ENCODE results near the gene STC2.

The STC2 gene

DNA sequence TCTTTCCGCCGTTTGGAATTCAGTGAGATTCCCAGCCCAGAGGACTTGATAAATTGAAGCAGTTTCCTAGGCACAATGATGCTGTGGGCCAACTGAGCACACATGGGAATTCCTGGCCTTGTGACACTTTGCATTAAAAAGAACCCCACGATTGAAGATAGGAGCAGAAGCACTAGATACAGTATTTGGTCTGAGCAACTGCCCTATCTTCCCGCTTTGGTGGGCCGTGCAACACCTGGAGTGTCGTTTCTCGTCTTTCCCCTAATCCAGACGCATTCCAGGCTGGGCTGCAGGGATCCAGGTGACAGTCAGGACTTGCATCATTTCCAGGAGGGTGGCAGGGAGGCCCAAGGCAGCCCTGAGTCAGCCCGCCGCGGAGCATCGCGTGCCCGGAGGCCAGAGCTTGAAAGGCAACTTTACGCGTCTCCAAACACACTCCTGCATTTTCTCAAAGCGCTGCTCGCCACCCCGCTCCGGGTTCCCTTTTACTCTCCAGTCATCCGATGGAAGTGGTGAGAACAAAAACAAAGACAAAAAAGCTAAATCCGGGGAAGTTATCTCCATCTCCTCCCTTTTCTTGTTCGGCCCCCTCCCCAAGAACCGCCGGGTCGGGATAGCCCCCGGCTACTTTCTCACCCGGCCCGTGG, 753 bp upstream of the STC2 start:
- DNase-seq, result peak; percentile 73

DNA sequence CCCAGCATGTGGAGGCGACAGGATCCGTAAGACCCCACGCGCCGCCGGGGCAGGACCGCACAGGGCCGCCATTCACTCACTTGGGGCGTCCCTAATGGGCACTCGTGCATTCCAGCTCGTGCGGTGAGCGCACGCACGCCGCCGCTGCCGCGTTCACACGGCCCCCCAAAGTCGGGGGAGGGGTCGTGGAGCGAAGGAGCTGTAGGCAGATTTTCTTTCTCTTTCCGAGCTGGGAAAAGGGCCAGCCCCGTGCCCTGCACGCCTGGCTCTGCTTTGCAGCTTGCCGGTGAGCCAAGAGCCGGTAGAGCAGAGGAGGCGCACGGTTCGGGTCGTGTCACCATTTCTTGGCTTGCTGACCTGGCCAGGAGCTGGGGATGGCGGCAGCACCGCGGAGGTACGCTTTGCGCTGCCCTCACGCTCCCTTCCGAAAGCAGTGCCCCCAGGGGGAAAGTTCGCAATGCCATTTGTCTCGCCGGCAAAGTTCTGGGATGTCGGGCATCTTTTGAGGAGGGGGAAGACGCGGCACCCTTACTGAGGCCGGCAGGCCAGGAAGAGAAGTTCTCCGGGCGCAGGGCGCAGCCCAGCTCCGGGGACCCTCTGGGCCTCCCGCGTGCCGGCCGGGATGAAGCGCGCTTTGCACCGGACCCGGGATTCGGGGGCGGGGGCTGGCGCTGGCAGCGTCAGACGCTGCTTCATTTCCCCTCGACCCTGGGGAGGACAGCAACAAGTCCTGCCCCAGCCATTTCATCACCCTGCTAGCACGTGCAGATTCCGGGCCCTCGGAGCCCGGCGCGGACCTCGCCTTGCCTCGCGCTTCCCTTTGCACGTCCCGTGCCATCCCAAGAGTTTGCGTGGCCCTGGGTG, 898 bp downstream of the STC2 start:
- DNase-seq, result peak; percentile 56

DNA sequence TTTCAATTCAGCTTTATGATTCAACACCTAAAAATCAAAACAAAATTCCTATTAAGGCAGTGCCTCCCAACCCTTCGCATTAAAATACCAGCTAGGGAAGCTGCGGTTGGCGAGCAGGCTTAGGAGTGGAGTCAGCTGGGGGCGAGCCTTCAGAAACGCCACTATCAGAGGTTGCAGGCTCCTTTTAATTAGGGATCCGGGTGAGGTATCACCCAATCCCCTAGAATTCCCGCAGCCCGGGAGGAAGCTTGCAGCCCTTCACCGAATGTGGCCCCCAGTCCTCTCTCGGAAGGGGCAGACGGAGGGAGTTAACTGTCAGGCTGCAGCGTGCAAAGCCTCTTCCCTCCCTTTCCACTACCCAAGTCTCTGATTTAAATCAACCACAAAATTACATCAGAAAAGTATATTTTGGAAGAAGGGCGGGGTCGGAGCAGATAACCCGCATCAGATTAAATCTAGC, 1.7 kb downstream of the STC2 start:
- peak; percentile 94 for DNase-seq

DNA sequence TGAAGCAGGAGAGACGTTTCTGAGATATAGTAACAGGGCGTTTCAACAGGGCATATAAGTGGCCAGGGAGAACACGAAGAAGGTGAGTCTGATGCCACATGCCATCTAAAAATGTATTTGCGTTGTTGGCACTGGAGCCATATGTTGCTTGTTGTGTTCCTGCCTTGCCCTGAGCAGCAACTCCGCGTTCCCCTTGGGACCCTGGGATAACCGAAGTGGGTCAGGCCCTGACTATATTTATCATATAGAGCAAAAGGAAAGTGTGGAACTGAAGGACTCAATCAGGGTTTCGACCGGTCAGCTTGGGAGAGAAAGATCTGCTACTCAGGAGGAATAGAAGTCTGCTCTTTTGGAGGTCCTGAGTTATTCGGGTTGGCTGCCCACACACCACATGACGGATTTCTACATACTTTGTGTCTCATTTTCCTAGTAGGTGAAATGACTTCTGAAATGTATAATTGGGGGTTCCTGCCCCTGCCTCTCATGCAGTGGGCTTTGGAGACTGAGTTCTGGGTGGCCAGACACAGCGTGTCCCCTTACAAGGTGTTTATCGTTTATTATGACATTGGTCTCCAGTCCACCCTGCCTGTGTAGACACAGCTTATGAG, 3.0 kb downstream of the STC2 start:
- DNase-seq, result no peak

DNA sequence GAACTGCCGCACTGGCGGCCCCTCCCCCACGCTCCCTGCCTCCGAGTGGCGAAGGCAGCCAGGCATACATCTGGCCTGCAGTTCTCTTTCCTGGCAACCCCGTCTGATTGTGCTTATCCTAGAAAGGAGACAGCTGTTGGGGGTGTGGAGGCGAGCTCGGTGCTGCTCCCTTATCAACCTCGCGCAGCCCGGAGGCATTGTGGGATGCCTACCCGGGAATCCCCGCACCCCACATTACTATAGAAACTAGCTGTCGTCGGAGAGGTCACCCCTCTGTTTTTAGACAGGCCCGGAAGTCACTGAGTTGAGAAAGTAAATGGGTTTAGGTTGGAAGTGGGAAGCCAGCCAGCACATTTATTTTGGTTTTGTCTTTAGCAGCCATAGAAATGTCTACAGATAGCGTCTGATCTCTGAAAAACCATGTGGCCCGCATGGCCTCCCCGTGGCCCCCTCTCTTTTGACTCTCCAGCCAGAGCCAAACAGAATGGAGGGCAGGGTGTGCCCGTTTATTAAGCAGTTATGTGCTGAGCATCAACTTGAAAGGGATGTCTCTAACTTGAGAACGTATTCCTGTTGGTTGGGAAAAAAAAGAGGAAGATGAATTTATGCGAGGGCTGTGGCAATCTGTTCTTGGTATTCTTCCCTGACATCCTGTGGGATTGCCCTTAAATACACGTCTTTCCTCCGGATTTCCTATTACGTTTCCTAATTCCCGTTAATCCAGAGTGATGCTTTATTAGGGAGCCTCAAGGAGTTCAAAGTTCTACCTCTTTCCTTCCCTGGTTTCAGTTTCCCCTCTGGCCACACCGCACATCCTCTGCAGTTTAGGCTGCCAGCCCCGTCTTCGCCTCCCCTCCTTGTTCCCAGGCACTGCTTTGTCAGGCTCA, 3.9 kb downstream of the STC2 start:
- DNase-seq, result peak; percentile 86

DNA sequence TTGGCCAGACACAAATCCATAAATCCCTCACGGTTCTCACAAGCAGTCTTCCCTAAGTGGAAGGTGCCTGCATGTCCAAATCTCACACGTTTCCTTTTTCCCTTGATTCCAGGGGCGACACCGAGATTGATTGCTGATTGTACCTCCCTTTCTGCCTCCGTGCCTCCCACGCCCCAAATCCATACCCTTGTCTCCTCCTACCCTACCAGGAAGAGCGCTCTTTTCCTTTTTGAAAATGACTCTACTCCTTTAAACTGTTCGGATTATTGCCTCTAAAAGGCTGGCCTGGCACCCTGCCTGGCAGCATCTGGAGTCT, 4.5 kb downstream of the STC2 start:
- no peak for DNase-seq

DNA sequence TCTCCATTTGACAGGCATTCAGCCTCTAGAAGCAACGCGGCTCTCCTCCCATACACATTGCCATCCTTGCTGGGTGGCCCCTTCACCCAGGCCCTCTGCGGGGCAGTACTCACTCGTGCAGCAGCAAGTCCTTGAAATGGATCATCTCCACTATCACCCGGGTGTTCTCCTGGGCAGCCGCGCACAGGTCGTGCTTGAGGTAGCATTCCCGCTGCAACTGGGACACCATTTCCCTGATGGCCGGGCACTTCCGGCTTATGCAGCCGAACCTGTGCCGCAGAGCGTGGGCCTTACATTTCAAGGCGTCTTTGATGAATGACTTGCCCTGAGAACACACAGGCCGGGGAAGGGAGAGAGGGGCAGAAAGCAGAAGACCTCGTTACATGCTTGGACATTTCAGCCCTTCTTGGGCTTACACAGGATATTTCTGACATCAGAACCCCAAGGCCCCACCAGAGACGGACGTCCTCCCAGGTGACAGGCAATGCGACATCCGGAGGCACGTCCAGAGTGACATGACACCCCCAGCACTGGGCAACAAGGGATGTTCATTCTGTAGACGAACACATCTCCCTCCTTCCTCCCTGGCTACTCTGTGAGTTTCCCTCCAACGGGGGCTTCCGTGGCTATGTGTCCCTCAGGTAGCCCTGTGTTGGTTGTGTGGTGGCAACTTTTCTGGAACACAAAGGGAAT, 5.0 kb downstream of the STC2 start:
- no peak for DNase-seq

DNA sequence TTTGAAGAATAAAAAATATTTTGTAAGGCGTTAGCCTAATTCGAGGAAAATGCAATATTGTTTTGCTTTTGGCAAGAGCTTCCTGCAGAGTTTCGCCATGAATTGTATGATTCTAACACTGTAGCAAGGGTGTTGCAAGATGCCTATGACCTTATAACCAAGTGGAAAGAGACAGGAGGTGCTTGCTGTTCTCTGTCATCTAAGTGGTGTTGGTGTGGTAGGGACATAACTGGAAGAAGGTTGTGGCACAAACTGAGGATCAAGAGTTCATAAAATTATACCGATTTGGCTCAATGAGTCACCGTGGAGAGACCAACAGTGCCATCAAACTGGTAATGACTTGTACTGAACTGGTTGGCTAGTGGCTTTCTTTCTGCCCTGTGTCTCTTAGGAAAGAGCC, 6.3 kb downstream of the STC2 start:
- no peak for DNase-seq

DNA sequence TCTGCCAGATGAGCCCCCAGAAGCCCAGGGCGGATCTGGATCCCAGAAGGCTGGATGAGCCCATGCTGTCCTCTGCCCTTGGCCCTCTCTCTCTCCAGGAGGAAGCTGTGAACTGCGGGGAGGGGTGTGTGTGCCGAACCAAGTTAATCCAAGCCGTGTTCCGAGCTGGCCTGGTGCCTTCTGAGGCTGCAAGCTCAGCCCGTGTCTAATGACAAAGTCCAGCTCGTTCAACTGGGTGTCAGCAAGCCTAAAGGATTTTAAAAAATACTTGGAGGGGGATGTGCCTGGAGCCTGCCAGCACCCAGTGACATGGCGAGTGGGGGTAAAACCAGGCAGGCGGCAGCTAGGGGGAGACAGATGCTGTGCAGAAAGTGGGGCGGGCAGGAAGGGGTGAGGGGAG, 8.0 kb downstream of the STC2 start:
- peak; percentile 31 for DNase-seq

DNA sequence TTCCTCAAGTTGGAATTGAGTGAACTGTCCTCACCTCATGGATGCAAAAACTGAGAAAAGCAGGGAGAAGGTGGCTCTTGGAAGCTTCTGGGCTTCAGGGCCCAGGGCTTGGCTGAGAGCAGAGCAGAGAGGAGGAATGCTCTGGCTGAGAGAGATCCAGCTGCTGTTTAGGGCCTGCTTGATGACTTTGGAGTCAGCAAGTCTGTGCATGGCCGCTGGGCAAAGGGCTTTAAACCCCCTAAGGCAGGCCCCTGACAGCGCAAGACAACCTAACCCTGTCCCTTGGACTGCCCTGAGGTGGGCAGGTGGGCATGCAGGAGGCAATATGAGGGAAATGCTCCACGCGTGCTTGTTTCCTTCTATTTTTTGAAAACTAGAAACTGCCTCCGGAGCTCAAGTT, 8.6 kb downstream of the STC2 start:
- no peak for DNase-seq

DNA sequence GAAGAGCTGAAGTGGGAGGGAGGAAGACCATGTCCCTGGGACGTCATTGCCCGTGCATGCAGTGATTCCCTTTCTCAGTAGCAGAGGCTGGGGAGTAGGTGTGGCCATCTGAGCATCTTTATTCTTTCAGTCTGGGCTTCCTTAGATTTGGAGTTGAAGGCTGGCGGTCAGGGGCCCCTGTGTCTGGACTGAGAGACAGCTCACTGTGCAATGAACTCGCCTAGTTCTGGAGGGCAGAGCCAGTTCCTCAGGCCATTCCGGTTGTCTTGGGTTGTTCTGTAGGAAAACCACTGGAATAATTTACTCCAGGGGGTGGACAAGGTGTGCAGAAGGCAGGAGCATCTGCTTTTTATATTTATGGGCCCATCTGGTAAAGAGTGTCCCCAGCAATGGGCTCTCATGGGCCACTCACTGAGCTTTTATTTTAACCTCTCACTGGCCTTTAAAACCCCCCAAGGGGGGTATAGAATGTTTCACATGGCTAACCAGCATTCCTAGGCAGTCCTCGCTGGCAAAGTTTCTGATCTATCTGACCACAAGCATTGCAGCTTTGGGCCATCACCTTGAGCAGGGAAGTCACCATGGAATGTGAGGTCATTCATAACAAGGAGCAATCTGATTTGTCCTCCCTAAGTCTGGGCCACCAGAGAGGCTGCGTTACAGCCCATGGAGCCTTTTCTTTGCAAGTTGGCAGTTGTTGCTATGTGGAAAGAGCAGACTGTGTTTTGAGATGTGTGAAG, 9.2 kb downstream of the STC2 start:
- DNase-seq, result no peak

DNA sequence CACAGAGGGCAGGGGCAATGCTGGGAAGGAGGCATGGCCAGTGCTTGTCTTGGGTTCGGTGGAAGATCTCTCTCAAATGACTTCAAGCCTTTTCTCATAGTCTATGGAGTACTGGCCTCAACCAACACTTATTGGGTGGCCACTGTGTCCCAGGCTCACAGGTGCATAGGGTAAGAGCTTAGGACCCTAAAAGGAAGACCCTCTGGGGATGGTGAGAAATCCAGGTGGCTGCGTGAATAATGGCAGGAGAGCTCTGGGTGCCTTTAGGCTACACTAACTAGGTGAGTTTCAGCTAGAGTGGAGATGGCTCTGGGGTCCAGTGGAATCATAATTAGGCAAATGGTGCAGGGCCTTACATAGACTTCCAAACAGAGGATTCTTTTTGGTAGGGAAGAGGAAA, 9.9 kb downstream of the STC2 start:
- DNase-seq, result no peak

DNA sequence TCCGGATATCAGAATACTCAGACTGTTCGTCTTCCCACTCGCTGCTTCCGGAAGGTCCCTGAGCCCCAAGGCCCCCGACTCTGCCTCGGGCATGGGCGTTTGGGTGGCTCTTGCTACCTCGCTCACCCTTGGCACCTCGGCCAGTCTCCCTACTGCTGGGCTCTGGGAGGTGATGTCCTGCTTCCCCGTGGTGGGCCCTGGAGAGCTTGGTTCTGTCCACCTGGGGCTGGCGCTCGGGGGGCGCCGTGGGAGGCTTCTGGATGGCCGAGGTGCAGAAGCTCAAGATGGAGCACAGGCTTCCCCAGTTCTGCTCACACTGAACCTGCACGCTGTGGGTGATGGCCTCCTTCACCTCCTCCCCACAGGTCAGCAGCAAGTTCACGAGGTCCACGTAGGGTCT, 10.4 kb downstream of the STC2 start:
- no peak for DNase-seq

DNA sequence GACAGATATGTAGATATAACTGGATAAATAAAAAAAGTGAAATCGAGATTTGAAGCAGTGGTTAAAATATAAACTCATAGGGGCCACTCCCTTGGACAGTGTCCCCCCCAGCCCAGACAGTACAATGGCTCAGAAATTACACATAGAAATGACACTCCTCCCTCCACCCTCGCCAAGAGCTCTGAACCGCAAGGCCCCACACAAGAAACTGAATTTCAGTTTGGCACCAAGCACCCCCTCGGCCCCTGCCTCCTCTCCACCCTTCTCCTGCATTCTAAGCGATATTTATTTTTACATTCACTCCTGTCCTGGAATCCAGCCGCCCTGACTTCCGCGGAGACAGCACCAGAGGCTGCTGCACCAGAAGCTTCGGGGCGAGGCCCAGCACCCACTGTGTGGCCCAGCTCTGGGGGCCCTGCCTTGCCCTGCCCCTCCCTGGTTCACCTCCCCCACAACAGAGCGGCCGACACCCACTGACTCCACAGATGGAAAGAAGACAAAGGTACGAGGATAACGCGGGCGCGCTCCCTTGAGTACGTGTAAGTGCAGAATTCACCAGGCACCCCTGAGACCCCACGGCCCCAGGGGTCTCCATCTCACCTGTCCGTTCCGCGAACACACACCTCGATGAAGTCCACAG, 11.0 kb downstream of the STC2 start:
- DNase-seq, result no peak

DNA sequence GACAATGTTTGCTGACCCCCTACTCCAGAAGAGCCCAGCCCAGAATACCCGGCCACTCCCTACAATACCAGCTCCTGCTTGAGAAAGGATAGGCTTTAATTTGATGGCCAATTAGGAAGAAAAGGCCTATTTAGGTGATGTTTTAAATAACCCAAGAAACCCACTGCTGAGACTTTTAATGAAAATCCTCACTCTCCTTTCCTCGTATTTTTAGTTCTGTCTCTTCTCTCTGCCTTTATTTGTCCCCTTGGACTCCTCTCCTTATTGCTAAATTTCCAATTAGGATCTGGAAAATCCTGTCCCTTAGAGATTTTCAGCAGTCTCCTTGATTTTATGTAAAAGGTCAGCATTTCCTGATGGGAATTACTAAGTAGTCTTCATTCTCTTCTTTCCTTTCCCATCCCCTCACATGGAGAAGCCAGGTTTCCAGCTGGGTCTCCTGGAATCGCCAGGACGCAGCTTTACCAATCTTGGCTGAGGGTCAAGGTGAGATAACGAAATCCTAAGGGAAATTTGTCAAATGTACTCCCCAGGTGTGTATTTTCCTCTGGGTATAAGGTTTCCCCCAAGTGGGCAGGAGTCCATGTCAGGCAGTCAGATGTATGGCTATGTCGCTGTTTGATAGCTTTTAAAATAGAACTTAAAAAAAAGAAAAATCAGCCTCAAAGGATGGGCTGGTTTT, 11.7 kb downstream of the STC2 start:
- no peak for DNase-seq

DNA sequence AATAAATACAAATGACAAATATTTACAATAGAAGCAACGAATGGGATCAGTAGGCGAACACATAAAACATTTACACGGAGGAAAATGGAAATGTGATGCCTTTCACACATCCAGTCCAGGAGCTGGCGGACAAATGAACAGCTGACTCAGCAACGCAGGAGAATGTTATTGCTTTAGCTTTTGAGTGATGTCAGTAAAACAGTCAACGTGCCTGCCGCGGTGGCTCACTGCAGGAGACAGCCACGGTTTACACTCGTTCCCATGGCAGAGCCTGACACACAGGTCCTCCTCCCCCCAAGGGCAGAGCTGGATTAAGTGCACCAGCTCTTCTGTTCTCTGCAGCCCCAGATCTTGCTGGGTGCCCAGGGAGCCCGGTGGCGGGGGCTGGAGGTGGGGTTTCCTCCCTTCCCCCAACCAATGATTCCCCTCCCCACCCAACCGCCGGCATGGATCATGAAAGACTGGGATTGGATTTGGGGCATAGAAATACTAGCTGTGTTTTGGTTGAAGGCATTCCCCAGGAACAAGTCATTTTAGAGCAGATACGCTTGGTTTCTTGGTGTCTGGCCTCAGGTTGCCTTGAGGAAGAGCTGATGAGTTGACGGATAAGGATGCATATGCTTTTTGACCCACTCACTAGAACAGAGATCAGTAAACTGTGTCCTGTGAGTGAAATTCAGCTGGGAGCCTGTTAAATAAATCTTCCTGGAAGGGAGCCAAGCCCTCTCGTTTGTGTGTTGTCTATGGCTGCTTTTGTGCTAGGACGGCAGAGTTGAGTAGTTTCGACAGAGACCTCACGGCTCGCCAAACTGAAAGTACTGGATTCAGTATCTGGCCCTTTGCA, 12.5 kb downstream of the STC2 start:
- peak; percentile 87 for DNase-seq

DNA sequence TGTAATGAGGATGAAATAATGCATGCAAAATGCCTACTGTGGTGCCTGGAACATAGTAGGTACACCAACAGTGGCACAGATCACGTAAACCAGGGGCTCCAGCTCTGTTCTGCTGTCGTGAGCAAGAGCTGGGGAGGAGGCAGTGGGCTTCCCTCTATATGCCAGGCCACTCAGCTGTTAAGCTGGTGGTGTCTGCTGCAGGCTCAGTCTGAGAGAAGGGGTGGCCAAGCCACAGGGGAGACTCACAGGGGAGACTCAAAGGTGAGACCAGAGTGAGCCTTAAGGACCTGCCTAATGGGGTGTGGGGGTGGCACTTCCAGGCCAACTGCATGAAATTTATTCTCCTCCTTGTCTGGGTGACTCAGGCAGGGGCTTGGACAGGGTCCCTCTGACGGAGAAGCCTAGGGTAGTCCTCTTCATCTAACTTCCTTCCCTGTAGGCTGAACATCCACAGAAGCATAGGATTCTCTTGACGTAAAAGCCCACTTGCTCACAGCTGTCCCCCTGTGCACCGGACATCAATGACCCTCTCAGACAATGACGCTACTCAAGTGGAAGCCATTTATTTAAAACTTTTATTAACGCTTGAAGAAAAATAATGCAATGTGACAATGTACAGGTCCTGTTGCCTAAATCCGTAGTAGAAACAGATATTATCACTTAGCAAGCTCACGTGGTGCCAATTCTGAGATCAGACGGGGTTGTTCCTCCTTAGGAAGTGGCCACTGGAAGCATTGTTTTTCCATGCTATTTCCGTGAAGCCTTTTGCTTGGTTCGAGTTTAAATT, 13.9 kb downstream of the STC2 start:
- no peak for DNase-seq

DNA sequence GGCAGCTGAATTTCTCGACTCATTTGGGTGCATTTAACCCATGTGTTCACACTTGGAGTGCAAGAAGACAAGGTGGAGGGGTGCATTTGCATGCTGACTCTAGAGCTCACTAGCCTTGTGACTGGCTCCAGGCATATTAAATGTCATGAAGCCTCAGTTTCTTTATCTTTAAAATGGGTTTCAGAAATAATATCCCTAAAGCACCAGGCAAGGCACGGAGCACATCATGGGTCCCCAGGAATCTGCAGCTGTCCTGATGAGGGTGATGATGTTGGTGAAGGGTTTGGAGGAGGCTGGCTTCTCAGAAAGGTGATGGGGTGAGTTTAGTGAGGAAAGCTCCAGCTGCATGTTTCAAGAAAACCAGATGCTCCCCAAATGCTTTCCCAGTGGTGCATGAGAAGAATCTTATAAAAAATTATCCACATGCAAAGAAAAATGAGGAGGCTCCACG, 14.8 kb downstream of the STC2 start:
- DNase-seq, result no peak

DNA sequence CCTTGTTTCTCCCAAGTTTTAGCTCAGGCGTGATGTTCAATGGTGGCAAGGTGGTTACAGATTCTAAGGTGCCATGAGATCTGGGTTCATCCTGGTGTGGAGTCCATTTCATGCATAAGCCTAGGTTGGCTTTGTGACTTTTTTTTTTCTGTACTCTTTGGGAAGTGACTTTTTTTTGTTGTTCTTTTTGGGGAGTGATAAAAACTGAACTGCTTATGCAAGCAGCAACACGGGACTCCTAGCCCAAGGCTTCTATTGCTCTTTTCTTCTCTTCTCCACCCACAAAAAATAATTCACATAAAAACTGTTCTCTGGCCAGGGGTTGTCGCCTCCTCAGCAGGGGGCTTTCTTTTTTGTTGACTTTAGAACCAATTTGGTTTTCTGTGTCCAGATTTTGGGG, 15.4 kb downstream of the STC2 start:
- no peak for DNase-seq
